Measurements from ENCODE around the gene XIRP1.

GRCh38 chr3:39138804-39139415 lies 53.5 kb downstream of the XIRP1 start:
- TF ChIP-seq POLR2A (IDR thresholded peaks at IDR 0.05) (no peak), CTCF (IDR thresholded peaks at IDR 0.05) (no peak)

All from Peyer's patch (tissue), 4 donors.